H1 (cell line): Measurements from ENCODE around the gene LMO4. TPM values are rescaled to one million over a fixed set of nuclear protein-coding genes. Genes with fewer than 3 reads are reported as not detected.

ENCODE experiments used
- CTCF ChIA-PET: fragments of 300-600 bp; sonication (Branson Sonifier 250); formaldehyde crosslinking; loops from one replicate; lab custom pipeline; 2021; ENCODE audit not compliant: partially characterized antibody; lab: Charles Lee
- POLR2A ChIA-PET: fragments of 300-600 bp; sonication (Branson Sonifier 250); formaldehyde crosslinking; loops from one replicate; lab custom pipeline; 2021; ENCODE audit warnings: inconsistent platforms; ENCODE audit not compliant: partially characterized antibody; lab: Charles Lee
- DNase-seq, 2 experiments: peaks; one replicate each; pipeline versions ENCODE4 v3.0.0 to v3.0.0-alpha.2; 2010 to 2022; ENCODE audit warnings: low spot score in 2 of 2, low read depth in 1 of 2, mixed read lengths in 1 of 2
- FAIRE-seq: peaks from 2 replicates; lab custom pipeline; 2011; peaks lifted over from hg19 to GRCh38; lab: Jason Lieb, UNC
- H2AFZ ChIP-seq: 2 replicates; pipeline ENCODE4 v1.8.1; 2012; ENCODE audit warnings: low read length, inconsistent platforms
- H2AK5ac ChIP-seq: 2 replicates; pipeline ENCODE4 v1.6.1; 2013; ENCODE audit warnings: low read depth, low read length
- H2BK120ac ChIP-seq: replicated peaks from 2 replicates; pipeline ENCODE3; 2013; ENCODE audit warnings: low read depth, low read length, inconsistent platforms
- H2BK12ac ChIP-seq: 2 replicates; pipeline ENCODE4 v1.6.1; 2013; ENCODE audit warnings: low read depth, low read length
- H2BK15ac ChIP-seq: 2 replicates; pipeline ENCODE4 v1.6.1; 2013; ENCODE audit warnings: low read length
- H2BK20ac ChIP-seq: 2 replicates; pipeline ENCODE4 v1.6.1; 2013; ENCODE audit warnings: low read length
- H2BK5ac ChIP-seq: 2 replicates; pipeline ENCODE4 v1.6.1; 2013; ENCODE audit warnings: low read depth, low read length
- H3K14ac ChIP-seq: 2 replicates; pipeline ENCODE4 v1.6.1; 2013; ENCODE audit warnings: inconsistent platforms; ENCODE audit not compliant: insufficient read length
- H3K18ac ChIP-seq: 2 replicates; pipeline ENCODE4 v1.6.1; 2013; ENCODE audit warnings: low read length; ENCODE audit errors: extremely low read depth
- H3K23ac ChIP-seq: 2 replicates; pipeline ENCODE4 v1.6.1; 2013; ENCODE audit warnings: inconsistent platforms; ENCODE audit not compliant: insufficient read length
- H3K23me2 ChIP-seq: 2 replicates; pipeline ENCODE4 v1.6.1; 2013; ENCODE audit warnings: low read depth, low read length
- H3K27ac ChIP-seq: 2 replicates; pipeline ENCODE4 v1.6.1; 2011; ENCODE audit warnings: low read depth, low read length, inconsistent platforms
- H3K27me3 ChIP-seq, 4 experiments: replicated peaks in 1 of 4; 1 replicate in 1 of 4; 2 replicates in 3 of 4; pipeline versions ENCODE4 v1.6.1 to v1.8.1; 2011 to 2013; ENCODE audit warnings: low read length in 3 of 4, mild to moderate bottlenecking in 3 of 4, inconsistent platforms in 2 of 4, mixed read lengths in 2 of 4, moderate library complexity in 1 of 4; ENCODE audit not compliant: control insufficient read depth in 3 of 4, insufficient read depth in 3 of 4; ENCODE audit errors: extremely low read depth in 1 of 4
- H3K36me3 ChIP-seq, 4 experiments: 2 replicates each; pipeline versions ENCODE4 v1.6.1 to v1.8.1; 2011 to 2013; ENCODE audit warnings: mild to moderate bottlenecking in 4 of 4, low read length in 3 of 4, moderate library complexity in 2 of 4, control low read depth in 1 of 4, inconsistent platforms in 1 of 4; ENCODE audit not compliant: insufficient read depth in 4 of 4, control insufficient read depth in 2 of 4
- H3K4ac ChIP-seq: replicated peaks from 2 replicates; pipeline ENCODE3; 2013; ENCODE audit warnings: low read length, low read depth, mixed read lengths, inconsistent platforms; ENCODE audit not compliant: insufficient read length
- H3K4me1 ChIP-seq, 4 experiments: replicated peaks in 1 of 4; 1 replicate in 1 of 4; 2 replicates in 3 of 4; pipeline versions ENCODE4 v1.6.1 to v1.8.1; 2011 to 2013; ENCODE audit warnings: low read length in 3 of 4, inconsistent platforms in 2 of 4, mixed read lengths in 1 of 4; ENCODE audit not compliant: insufficient read depth in 4 of 4, control insufficient read depth in 3 of 4
- H3K4me2 ChIP-seq, 2 experiments: 2 replicates each; pipeline versions ENCODE4 v1.6.1 to v1.8.1; 2011 to 2013; ENCODE audit warnings: low read depth in 2 of 2, low read length in 2 of 2, control low read depth in 1 of 2, inconsistent platforms in 1 of 2, mild to moderate bottlenecking in 1 of 2; ENCODE audit not compliant: insufficient read depth in 1 of 2
- H3K4me3 ChIP-seq, 4 experiments: fragments of 200-600, 300-600 bp in 1 of 4; sonication (generic), shearing (Covaris generic), sonication (Bioruptor Twin) in 1 of 4; 2 replicates each; pipeline versions ENCODE4 v1.5.1 to v1.8.1; 2011 to 2016; ENCODE audit warnings: low read length in 4 of 4, low read depth in 3 of 4, control low read depth in 2 of 4, inconsistent platforms in 2 of 4, mild to moderate bottlenecking in 2 of 4, mixed read lengths in 1 of 4, moderate library complexity in 1 of 4; ENCODE audit not compliant: insufficient read depth in 2 of 4; ENCODE audit errors: extremely low read depth in 1 of 4
- H3K56ac ChIP-seq: replicated peaks from 2 replicates; pipeline ENCODE3; 2013; ENCODE audit warnings: low read depth, mild to moderate bottlenecking, mixed read lengths, low read length, inconsistent platforms; ENCODE audit not compliant: insufficient read length
- H3K79me1 ChIP-seq: 2 replicates; pipeline ENCODE4 v1.6.1; 2013; ENCODE audit warnings: low read depth, low read length, control low read depth
- H3K79me2 ChIP-seq, 2 experiments: 2 replicates each; pipeline versions ENCODE4 v1.6.1 to v1.8.1; 2012 to 2013; ENCODE audit warnings: low read length in 2 of 2, mild to moderate bottlenecking in 2 of 2, inconsistent platforms in 1 of 2; ENCODE audit not compliant: insufficient read depth in 2 of 2, control insufficient read depth in 1 of 2
- H3K9ac ChIP-seq, 4 experiments: replicated peaks in 1 of 4; 1 replicate in 1 of 4; 2 replicates in 3 of 4; pipeline versions ENCODE4 v1.6.1 to v1.8.1; 2011 to 2013; ENCODE audit warnings: low read depth in 3 of 4, low read length in 3 of 4, control low read depth in 2 of 4, mild to moderate bottlenecking in 2 of 4, moderate library complexity in 2 of 4, inconsistent platforms in 1 of 4; ENCODE audit errors: extremely low read depth in 1 of 4
- H3K9me3 ChIP-seq, 2 experiments: 2 replicates each; pipeline versions ENCODE4 v1.6.1 to v1.8.1; 2012 to 2013; ENCODE audit warnings: mild to moderate bottlenecking in 2 of 2, moderate library complexity in 2 of 2, control low read depth in 1 of 2, inconsistent platforms in 1 of 2, low read depth in 1 of 2, low read length in 1 of 2, mixed read lengths in 1 of 2; ENCODE audit not compliant: insufficient read depth in 2 of 2
- H4K20me1 ChIP-seq, 2 experiments: replicated peaks in 1 of 2; 2 replicates each; pipeline versions ENCODE3 to v1.8.1; 2011 to 2013; ENCODE audit warnings: inconsistent platforms in 2 of 2, low read length in 2 of 2, mild to moderate bottlenecking in 1 of 2; ENCODE audit not compliant: insufficient read depth in 2 of 2, control insufficient read depth in 1 of 2
- H4K5ac ChIP-seq: 2 replicates; pipeline ENCODE4 v1.6.1; 2013; ENCODE audit warnings: low read length, low read depth, mixed read lengths, inconsistent platforms; ENCODE audit not compliant: insufficient read length
- H4K8ac ChIP-seq: 2 replicates; pipeline ENCODE4 v1.8.0; 2013; ENCODE audit warnings: mild to moderate bottlenecking, moderate library complexity, low read length, inconsistent platforms; ENCODE audit not compliant: insufficient read depth; ENCODE audit errors: extremely low read depth
- H4K91ac ChIP-seq: replicated peaks from 2 replicates; pipeline ENCODE3; 2013; ENCODE audit warnings: low read length, mixed read lengths, inconsistent platforms; ENCODE audit not compliant: insufficient read length
- ASH2L ChIP-seq: fragments of 200-600, 300-600 bp; sonication (generic); IDR thresholded peaks from one replicate; pipeline ENCODE4 v1.7.1; 2017; ENCODE audit warnings: low read length
- CBX8 ChIP-seq: fragments of 300-800, 300-1000 bp; sonication (generic); IDR thresholded peaks from 2 replicates; pipeline ENCODE4 v1.7.1; 2016; ENCODE audit warnings: low read depth, low read length, borderline replicate concordance
- CREB1 ChIP-seq: IDR thresholded peaks from 2 replicates; pipeline ENCODE4 v1.6.1; 2012; ENCODE audit warnings: inconsistent platforms
- EGR1 ChIP-seq: IDR thresholded peaks from 2 replicates; pipeline ENCODE4 v1.6.1; 2011; ENCODE audit warnings: low read depth, low read length, borderline replicate concordance
- EZH2 ChIP-seq: fragments of 200-600 bp; sonication (generic); IDR thresholded peaks from 2 replicates; pipeline ENCODE4 v1.7.1; 2012; ENCODE audit warnings: low read depth, mild to moderate bottlenecking, moderate library complexity, low read length, inconsistent platforms; ENCODE audit not compliant: severe bottlenecking
- MAFK ChIP-seq: IDR thresholded peaks from 2 replicates; pipeline ENCODE4 v1.6.1; 2012; ENCODE audit warnings: low read depth, mild to moderate bottlenecking, improper control_type of control experiment, low read length
- RBBP5 ChIP-seq: IDR thresholded peaks from 2 replicates; pipeline ENCODE4 v1.7.1; 2012; ENCODE audit warnings: low read depth, mild to moderate bottlenecking, inconsistent platforms, low read length, moderate library complexity, borderline replicate concordance
- RFX5 ChIP-seq: IDR thresholded peaks from 2 replicates; pipeline ENCODE4 v1.6.1; 2011; ENCODE audit warnings: low read depth, low read length, improper control_type of control experiment, borderline replicate concordance
- YY1 ChIP-seq: IDR thresholded peaks from 2 replicates; pipeline ENCODE4 v1.6.1; 2011; ENCODE audit warnings: low read depth, mild to moderate bottlenecking, low read length
- WGBS, 2 experiments: shearing (Covaris generic) in 1 of 2; methylation state at CpG; one replicate each; pipeline versions ENCODE4 v1.1.6 to v1.1.7; 2013 to 2015; ENCODE audit warnings: low lambda C conversion rate in 2 of 2, mixed read lengths in 2 of 2, inconsistent platforms in 1 of 2, low coverage in 1 of 2, missing lambda C conversion rate in 1 of 2; ENCODE audit not compliant: insufficient replicate concordance in 2 of 2, insufficient coverage in 1 of 2, insufficient read length in 1 of 2; ENCODE audit errors: extremely low coverage in 1 of 2, missing lambda C conversion rate in 1 of 2; 5-methylcytosine and 5-hydroxymethylcytosine counted together
- polyA plus RNA-seq, 7 experiments: library from polyadenylated mRNA; depleted of rRNA in 3 of 7; stranded (reverse) in 5 of 7; unstranded in 2 of 7; fragments of >200 nt in 5 of 7; fragments of 200-250 nt in 2 of 7; gene quantifications; 1 replicate in 5 of 7; 2 replicates in 1 of 7; 4 replicates in 1 of 7; pipeline versions ENCODE4 v1.2.1 to v1.2.3, GENCODE V29; 2011 to 2013; ENCODE audit warnings: missing spikeins in 2 of 7, mixed read lengths in 2 of 7
- total RNA-seq: library from RNA; stranded (reverse); fragmentation: NEBNext Ultra II Directional; extraction: Animal tissue kit (Norgen Biotek cat#: 25700); gene quantifications from 2 replicates; pipeline ENCODE4 v1.2.1, GENCODE V29; 2021
- TF ChIP-seq, protein P1 (sequence below): IDR thresholded peaks from 2 replicates; pipeline ENCODE4 v1.6.1; 2012; ENCODE audit warnings: low read length, inconsistent platforms

Gene LMO4
- total and polyA plus RNA-seq, 2 of the 8 experiments (the other 6 are each of a cell fraction or from before 2014, with no cell fraction given): 71.7 to 98.7 TPM

GRCh38 chr1:87393445-87394085 is 64.9 kb downstream of the LMO4 start:
- Histone ChIP-seq H3K4me2 (no peak overlapping the region), H4K20me1 (no peaks in the 10 kb centered on the region), H2BK120ac (no peak overlapping the region), H3K9me3 (peaks cover 0 to 3% of the 10 kb centered on the region in 2 experiments; a peak in 1 of 4 replicates), H3K27me3 (no peaks in the 10 kb centered on the region), H3K4ac (no peak overlapping the region), H4K8ac (no peak overlapping the region), H4K91ac (no peak overlapping the region), H4K5ac (no peak overlapping the region), H2BK12ac (no peak overlapping the region), H3K14ac (no peak overlapping the region), H3K18ac (no peak overlapping the region), H3K4me3 (no peak overlapping the region), H3K9ac (no peak overlapping the region), H3K56ac (no peak overlapping the region), H2AFZ (no peak overlapping the region), H2BK5ac (no peak overlapping the region), H3K23ac (no peak overlapping the region), H2BK15ac (no peak overlapping the region), H3K36me3 (no peaks in the 10 kb centered on the region), H2AK5ac (no peak overlapping the region), H2BK20ac (no peak overlapping the region), H3K79me2 (no peaks in the 10 kb centered on the region), H3K79me1 (no peaks in the 10 kb centered on the region), H3K23me2 (no peaks in the 10 kb centered on the region), H3K4me1 (no peaks in the 10 kb centered on the region), H3K27ac (no peak overlapping the region)
- DNase-seq: no peak
- 88% methylated on average over 3 of the region's 3 CpGs; no CpG with 5 or more reads in 1 of the 2 experiments for WGBS, 2 experiments
- FAIRE-seq: no peak
- ChIA-PET CTCF (interaction anchor here (0.8 to 1.2 kb wide), 4 partner anchors 9 to 48 kb away, joined by 3 read pairs; no protein-coding TSS in a partner anchor), POLR2A (no interaction called here)
- TF ChIP-seq RBBP5 (no peak), EGR1 (no peak), EZH2 (no peak), CBX8 (no peak), RFX5 (no peak), YY1 (no peak), MAFK (no peak), CREB1 (no peak), ASH2L (no peak)
- TF ChIP-seq, protein P1, sequence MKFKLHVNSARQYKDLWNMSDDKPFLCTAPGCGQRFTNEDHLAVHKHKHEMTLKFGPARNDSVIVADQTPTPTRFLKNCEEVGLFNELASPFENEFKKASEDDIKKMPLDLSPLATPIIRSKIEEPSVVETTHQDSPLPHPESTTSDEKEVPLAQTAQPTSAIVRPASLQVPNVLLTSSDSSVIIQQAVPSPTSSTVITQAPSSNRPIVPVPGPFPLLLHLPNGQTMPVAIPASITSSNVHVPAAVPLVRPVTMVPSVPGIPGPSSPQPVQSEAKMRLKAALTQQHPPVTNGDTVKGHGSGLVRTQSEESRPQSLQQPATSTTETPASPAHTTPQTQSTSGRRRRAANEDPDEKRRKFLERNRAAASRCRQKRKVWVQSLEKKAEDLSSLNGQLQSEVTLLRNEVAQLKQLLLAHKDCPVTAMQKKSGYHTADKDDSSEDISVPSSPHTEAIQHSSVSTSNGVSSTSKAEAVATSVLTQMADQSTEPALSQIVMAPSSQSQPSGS: no peak
